Measurements from ENCODE around the gene NOX3. TPM values are rescaled to one million over a fixed set of nuclear protein-coding genes. Genes with fewer than 3 reads are reported as not detected.

The NOX3 gene
- polyA plus RNA-seq, 1 donor from 2014 or later, result 0.11 TPM

DNA sequence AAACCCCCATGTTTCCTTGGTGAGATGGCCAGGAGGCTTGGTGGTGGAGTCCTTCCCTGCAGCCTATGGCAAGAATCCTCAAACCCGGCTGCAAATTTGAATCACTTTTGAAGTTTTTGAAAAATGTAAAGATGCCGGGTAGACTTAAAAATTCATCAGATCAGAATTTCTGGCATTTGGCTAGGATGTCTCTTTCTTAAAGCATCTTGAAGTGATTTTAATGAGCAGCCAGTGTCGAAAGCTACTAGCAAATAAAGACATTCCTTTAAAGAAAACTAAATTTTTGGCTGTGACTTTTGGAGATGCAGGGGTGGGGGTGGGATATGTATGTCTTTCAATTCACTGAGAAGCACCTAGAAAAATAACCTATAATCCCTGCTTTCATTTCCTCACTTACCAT, 25.6 kb upstream of the NOX3 start:
- Histone ChIP-seq H4K20me1 (ENCODE audit: insufficient read depth) (no peaks in the 10 kb centered on the region), H3K36me3 (ENCODE audit: insufficient read depth, low read length) (no peaks in the 10 kb centered on the region), H3K4me3 (ENCODE audit: low read length) (no peak overlapping the region), H3K79me2 (replicated peaks; ENCODE audit: insufficient read depth, low read length) (no peaks in the 10 kb centered on the region), H3K27me3 (ENCODE audit: insufficient read depth, low read depth, low read length) (no peaks in the 10 kb centered on the region), H3K9me2 (ENCODE audit: insufficient read depth, low read length) (no peaks in the 10 kb centered on the region), H3K9me3 (ENCODE audit: low read length) (no peaks in the 10 kb centered on the region), H2AFZ (ENCODE audit: low read depth, low read length) (no peak overlapping the region), H3F3A (ENCODE audit: insufficient read depth, low read length, poor library complexity, severe bottlenecking) (no peaks in the 10 kb centered on the region), H3K27ac (ENCODE audit: low read length) (no peak overlapping the region), H3K4me2 (ENCODE audit: low read length) (no peak overlapping the region), H3K9ac (ENCODE audit: low read length) (no peak overlapping the region)
- TF ChIP-seq POLR2AphosphoS5 (IDR thresholded peaks at IDR 0.05) (no peak), TAF1 (IDR thresholded peaks at IDR 0.05; ENCODE audit: low read depth) (no peak), RAD21 (conservative IDR thresholded peaks at IDR 0.05) (no peak), EP300 (conservative IDR thresholded peaks at IDR 0.05; ENCODE audit: poor library complexity, severe bottlenecking) (no peak), MXI1 (conservative IDR thresholded peaks at IDR 0.05; ENCODE audit: poor library complexity, severe bottlenecking) (no peak), SMC3 (conservative IDR thresholded peaks at IDR 0.05; ENCODE audit: poor library complexity) (no peak), EZH2 (IDR thresholded peaks at IDR 0.05; ENCODE audit: borderline replicate concordance, insufficient read depth, low read length, poor library complexity, severe bottlenecking) (no peak)
- TF ChIP-seq, protein P1, sequence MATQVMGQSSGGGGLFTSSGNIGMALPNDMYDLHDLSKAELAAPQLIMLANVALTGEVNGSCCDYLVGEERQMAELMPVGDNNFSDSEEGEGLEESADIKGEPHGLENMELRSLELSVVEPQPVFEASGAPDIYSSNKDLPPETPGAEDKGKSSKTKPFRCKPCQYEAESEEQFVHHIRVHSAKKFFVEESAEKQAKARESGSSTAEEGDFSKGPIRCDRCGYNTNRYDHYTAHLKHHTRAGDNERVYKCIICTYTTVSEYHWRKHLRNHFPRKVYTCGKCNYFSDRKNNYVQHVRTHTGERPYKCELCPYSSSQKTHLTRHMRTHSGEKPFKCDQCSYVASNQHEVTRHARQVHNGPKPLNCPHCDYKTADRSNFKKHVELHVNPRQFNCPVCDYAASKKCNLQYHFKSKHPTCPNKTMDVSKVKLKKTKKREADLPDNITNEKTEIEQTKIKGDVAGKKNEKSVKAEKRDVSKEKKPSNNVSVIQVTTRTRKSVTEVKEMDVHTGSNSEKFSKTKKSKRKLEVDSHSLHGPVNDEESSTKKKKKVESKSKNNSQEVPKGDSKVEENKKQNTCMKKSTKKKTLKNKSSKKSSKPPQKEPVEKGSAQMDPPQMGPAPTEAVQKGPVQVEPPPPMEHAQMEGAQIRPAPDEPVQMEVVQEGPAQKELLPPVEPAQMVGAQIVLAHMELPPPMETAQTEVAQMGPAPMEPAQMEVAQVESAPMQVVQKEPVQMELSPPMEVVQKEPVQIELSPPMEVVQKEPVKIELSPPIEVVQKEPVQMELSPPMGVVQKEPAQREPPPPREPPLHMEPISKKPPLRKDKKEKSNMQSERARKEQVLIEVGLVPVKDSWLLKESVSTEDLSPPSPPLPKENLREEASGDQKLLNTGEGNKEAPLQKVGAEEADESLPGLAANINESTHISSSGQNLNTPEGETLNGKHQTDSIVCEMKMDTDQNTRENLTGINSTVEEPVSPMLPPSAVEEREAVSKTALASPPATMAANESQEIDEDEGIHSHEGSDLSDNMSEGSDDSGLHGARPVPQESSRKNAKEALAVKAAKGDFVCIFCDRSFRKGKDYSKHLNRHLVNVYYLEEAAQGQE (IDR thresholded peaks at IDR 0.05; ENCODE audit: borderline replicate concordance), result no peak
- TF ChIP-seq, protein P2, sequence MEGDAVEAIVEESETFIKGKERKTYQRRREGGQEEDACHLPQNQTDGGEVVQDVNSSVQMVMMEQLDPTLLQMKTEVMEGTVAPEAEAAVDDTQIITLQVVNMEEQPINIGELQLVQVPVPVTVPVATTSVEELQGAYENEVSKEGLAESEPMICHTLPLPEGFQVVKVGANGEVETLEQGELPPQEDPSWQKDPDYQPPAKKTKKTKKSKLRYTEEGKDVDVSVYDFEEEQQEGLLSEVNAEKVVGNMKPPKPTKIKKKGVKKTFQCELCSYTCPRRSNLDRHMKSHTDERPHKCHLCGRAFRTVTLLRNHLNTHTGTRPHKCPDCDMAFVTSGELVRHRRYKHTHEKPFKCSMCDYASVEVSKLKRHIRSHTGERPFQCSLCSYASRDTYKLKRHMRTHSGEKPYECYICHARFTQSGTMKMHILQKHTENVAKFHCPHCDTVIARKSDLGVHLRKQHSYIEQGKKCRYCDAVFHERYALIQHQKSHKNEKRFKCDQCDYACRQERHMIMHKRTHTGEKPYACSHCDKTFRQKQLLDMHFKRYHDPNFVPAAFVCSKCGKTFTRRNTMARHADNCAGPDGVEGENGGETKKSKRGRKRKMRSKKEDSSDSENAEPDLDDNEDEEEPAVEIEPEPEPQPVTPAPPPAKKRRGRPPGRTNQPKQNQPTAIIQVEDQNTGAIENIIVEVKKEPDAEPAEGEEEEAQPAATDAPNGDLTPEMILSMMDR (IDR thresholded peaks at IDR 0.05; ENCODE audit: poor library complexity, severe bottlenecking), result no peak

DNA sequence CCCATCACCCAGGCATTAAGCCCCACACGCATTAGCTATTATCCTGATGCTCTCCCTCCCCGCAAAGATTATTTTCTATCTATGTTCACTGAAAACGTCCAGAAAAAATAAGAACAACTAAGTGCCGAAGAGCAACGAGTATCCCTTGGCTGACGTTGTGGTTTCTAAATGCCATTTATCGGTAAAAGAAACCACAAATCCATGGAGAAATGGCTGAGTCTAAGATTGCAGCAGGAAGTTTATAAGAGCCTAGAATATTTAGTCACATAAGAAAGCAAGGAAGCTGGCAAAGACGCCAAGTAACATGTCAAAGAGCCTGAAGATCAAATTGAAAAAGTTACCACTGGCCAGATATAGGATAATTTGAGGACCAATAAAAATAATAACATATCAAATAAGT, 18.1 kb upstream of the NOX3 start:
- Histone ChIP-seq H3K27ac (ENCODE audit: low read length) (no peak overlapping the region), H3K9ac (ENCODE audit: low read length) (no peak overlapping the region), H3K27me3 (ENCODE audit: insufficient read depth, low read depth, low read length) (no peaks in the 10 kb centered on the region), H3K4me3 (ENCODE audit: low read length) (no peak overlapping the region), H3K9me2 (ENCODE audit: insufficient read depth, low read length) (no peaks in the 10 kb centered on the region), H4K20me1 (ENCODE audit: insufficient read depth) (no peaks in the 10 kb centered on the region), H3K9me3 (ENCODE audit: low read length) (no peaks in the 10 kb centered on the region), H3K79me2 (replicated peaks; ENCODE audit: insufficient read depth, low read length) (no peaks in the 10 kb centered on the region), H3K36me3 (ENCODE audit: insufficient read depth, low read length) (no peaks in the 10 kb centered on the region), H3K4me2 (ENCODE audit: low read length) (no peak overlapping the region), H2AFZ (ENCODE audit: low read depth, low read length) (no peak overlapping the region), H3F3A (ENCODE audit: insufficient read depth, low read length, poor library complexity, severe bottlenecking) (no peaks in the 10 kb centered on the region)
- TF ChIP-seq TAF1 (IDR thresholded peaks at IDR 0.05; ENCODE audit: low read depth) (no peak), POLR2AphosphoS5 (IDR thresholded peaks at IDR 0.05) (no peak), SMC3 (conservative IDR thresholded peaks at IDR 0.05; ENCODE audit: poor library complexity) (no peak), EP300 (conservative IDR thresholded peaks at IDR 0.05; ENCODE audit: poor library complexity, severe bottlenecking) (no peak), MXI1 (conservative IDR thresholded peaks at IDR 0.05; ENCODE audit: poor library complexity, severe bottlenecking) (no peak), EZH2 (IDR thresholded peaks at IDR 0.05; ENCODE audit: borderline replicate concordance, insufficient read depth, low read length, poor library complexity, severe bottlenecking) (no peak), RAD21 (conservative IDR thresholded peaks at IDR 0.05) (no peak)
- TF ChIP-seq, protein P2 (IDR thresholded peaks at IDR 0.05; ENCODE audit: poor library complexity, severe bottlenecking), result no peak
- TF ChIP-seq, protein P1 (IDR thresholded peaks at IDR 0.05; ENCODE audit: borderline replicate concordance), result no peak

Data from neural cell (in vitro differentiated cells).